Measurements from ENCODE around the gene KRT36.

GRCh38 chr17:41474863-41475262 is 14.8 kb downstream of the KRT36 start:
- no peak for TF ChIP-seq POLR2A (IDR thresholded peaks at IDR 0.05)
- TF ChIP-seq CTCF (IDR thresholded peaks at IDR 0.05 in 8 of 11, conservative IDR thresholded peaks at IDR 0.05 in 3 of 11) = no peak
- no peak for TF ChIP-seq POLR2AphosphoS5 (IDR thresholded peaks at IDR 0.05)

All from spleen (tissue), 7 donors.